Measurements from ENCODE around the gene SRRM3.
"Not testable (repeated sequence)": the region's sequence is repeated elsewhere in the genome, so short reads cannot be mapped to it uniquely, and the experiment has no call there.

SRRM3 gene, protein sequence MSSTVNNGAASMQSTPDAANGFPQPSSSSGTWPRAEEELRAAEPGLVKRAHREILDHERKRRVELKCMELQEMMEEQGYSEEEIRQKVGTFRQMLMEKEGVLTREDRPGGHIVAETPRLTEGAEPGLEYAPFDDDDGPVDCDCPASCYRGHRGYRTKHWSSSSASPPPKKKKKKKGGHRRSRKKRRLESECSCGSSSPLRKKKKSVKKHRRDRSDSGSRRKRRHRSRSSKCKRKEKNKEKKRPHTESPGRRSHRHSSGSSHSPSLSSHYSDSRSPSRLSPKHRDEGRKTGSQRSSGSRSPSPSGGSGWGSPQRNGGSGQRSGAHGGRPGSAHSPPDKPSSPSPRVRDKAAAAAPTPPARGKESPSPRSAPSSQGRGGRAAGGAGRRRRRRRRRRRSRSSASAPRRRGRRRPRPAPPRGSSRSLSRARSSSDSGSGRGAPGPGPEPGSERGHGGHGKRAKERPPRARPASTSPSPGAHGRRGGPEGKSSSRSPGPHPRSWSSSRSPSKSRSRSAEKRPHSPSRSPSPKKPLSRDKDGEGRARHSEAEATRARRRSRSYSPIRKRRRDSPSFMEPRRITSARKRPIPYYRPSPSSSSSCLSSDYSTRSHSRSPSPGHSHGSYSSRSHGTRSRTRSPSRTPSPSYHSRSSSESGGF
- total RNA-seq = 0 to 0.42 (median 0.03) reads per million in 9 experiments

DNA sequence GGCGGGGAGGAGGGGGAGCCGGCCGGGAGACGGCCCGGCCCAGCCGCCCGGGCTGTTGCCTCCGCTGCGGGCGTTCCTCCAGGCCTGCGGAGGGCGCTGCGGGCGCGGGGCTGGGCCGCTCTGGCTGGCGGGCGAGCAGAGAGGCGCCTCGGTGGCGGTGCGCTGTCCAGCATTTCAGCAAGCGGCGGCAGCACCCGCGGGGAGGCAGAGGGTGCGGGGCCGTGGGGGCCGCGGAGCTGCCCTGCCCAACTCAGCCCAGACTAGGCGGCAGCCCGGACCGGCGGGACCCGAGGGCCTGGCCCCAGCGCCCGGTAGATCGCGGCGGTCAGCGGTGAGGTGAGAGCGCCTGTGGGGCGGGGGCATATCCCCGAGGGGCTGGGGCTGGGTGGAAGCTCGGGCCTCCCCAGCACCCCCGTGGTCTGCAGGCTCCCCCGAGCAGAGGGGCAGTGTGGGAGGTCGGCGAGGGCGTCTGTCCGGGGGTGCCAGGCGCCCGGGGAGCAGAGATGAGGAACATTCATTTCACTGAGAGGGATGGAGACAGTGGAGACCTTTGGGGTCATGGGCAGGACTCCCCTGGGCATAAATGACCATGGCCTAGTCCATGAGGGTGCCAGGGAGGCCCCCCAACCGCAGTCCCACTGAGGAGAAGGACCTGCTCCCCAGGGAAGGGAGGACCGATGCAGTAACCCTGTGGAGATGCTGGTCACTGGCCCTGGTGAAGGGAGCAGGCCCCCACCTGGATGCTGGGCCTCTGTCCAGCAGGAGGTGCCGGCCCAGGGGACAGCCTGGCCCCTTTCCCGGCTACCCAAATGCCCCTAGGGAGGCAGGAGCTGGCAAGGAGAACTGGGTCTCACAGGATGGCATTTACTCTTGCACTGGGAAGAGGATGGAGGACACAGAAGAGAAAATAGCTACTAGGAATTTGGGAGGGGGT lies at the start of gene SRRM3:
Gene SRRM3 (plus strand): TSS at position 165 of the 934 bp plus-strand sequence. CDS start 33,171 bp downstream, outside the sequence.
- Mint-ChIP-seq H3K4me1 (ENCODE audit: low read depth in 2 of 2) (no peaks in the 10 kb centered on the region), H3K4me3 (no peak within 1 kb of the TSS), H3K9me3 (no peaks in the 10 kb centered on the region), H3K27me3 (peaks cover 38 to 73% of the 10 kb centered on the region in 2 donors), H3K36me3 (ENCODE audit: insufficient read depth) (no peaks in the 10 kb centered on the region), H3K27ac (no peak within 1 kb of the TSS)
- DNase-seq (peak; percentile 81 to 86 (median 84)), ATAC-seq (replicated peaks) (peak; percentile 98)

DNA sequence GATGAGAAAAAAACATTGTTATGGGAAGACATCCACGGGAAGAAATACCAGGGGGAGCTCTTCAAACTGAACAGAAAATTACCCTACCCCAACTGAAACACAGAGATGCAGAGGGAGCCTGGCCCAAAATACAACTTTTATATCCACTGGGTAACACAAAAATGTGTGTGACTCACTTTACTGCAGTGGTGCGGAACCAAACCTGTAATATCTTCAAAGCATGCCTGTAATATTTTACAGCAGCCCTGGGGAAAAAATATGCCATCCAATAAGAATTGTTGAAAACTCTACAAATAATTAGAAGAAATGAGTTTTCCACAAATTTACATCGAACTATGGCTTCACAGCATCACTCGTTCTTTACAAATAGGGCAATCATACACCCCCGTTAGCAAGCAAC lies 49.8 kb upstream of the SRRM3 start:
- H3K36me3 Mint-ChIP-seq (ENCODE audit: insufficient read depth) = no peaks in the 10 kb centered on the region

DNA sequence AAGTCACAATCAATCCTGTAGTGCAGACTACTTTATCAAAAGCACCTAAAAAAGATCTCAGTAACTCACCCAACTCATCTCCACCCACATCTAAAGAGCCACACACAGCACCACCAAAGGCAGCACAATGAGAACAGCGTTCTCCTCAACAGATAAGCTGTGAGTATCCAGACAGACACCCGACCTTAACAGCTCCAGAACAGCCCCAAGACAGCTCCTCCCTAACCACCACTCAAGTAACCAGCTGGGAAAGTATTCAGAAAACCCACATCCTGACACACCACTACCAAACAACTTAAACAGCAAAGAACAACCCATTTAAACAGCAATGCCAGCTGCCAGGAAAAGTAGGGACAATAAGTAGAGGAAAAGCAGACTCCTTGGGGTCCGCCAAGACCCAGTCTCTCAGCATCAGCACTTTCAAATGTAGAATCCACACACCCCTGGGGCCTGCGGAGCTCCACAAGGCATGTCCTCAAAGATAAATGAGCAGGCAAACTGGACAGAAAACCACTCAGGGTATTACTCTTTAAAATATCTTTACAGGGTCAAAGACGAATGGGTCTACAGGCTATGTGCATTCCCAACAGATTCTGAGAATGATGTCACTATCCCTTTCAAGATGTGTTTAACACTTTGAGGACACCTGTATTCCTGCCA lies 48.0 kb upstream of the SRRM3 start:
- not testable (repeated sequence) for H3K9me3 Mint-ChIP-seq; H3K4me1 Mint-ChIP-seq (ENCODE audit: low read depth in 2 of 2); ATAC-seq (replicated peaks); H3K36me3 Mint-ChIP-seq (ENCODE audit: insufficient read depth)
- peak overlapping the region in 1 of 2 donors; percentile 15 for H3K4me3 Mint-ChIP-seq
- H3K27me3 Mint-ChIP-seq = peaks cover 0 to 12% of the 10 kb centered on the region in 2 donors
- peak in 1 of 3 experiments; percentile 24 for DNase-seq
- peak overlapping the region in 1 of 2 donors; percentile 32 for H3K27ac Mint-ChIP-seq

More for the DNA sequence above, 49.8 kb upstream of the SRRM3 start:
- Mint-ChIP-seq H3K27ac (no peak overlapping the region), H3K4me3 (no peak overlapping the region), H3K27me3 (peaks cover 0 to 19% of the 10 kb centered on the region in 2 donors), H3K4me1 (ENCODE audit: low read depth in 2 of 2) (peaks cover 4 to 10% of the 10 kb centered on the region in 2 donors), H3K9me3 (no peaks in the 10 kb centered on the region)
- ATAC-seq (replicated peaks) (no peak), DNase-seq (no peak)

DNA sequence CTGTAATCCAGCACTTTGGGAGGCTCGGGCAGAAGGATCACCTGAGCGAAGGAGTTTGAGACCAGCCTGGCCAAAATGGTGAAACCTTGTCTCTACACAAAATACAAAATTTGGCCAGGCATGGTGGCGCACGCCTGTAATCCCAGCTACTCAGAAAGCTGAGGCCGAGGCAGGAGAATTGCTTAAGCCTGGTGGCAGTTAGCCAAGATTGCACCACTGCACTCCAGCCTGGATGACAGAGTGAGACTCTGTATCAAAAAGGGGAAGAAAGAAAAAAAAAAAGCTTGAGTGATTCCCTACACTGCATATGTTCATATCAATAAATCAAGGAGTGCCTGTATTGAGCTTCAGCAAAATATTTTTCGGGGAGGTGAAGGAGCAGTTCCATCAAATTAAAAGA lies 45.8 kb upstream of the SRRM3 start:
- DNase-seq (no peak), ATAC-seq (replicated peaks) (no peak)
- H3K27me3 Mint-ChIP-seq = no peaks in the 10 kb centered on the region
- H3K4me1 Mint-ChIP-seq (ENCODE audit: low read depth in 2 of 2) = peaks cover 4 to 10% of the 10 kb centered on the region in 2 donors
- no peaks in the 10 kb centered on the region for H3K36me3 Mint-ChIP-seq (ENCODE audit: insufficient read depth)
- H3K27ac Mint-ChIP-seq = peak overlapping the region in 1 of 2 donors; percentile 66
- no peak overlapping the region for H3K4me3 Mint-ChIP-seq
- H3K9me3 Mint-ChIP-seq = no peaks in the 10 kb centered on the region

DNA sequence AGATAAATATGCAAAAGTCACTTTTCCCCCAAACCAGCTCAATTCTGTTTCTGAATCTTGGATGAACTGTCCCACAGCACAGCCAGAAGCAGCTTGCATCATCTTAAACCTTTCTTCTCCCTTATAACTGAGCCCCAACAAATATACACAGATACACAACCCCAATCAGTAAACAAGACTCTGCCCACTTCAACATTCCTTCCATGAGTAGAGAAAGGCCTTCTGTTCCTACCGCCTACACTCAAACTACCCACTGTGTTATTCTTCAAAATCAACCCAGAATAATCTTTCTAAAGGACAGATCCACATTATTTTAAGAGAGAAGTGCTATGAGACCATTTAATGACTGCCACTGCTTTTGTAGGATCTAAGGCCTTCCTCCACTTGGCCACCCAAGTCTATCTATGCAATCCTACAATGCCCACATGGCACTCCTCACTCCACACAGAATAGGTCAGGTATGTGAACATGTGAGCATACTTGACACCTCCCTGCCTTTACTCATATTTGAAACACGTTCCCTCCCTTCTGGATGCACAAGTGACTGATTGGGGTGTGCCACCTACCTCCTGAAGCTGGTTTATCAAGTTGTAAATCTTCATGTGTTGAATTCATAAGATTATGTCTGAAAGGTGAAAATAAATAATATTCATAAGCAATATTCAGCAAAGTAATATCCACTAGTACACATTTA lies 44.6 kb upstream of the SRRM3 start:
- not testable (repeated sequence) for H3K27ac Mint-ChIP-seq; H3K27me3 Mint-ChIP-seq; H3K36me3 Mint-ChIP-seq (ENCODE audit: insufficient read depth); H3K4me3 Mint-ChIP-seq; H3K9me3 Mint-ChIP-seq; ATAC-seq (replicated peaks); H3K4me1 Mint-ChIP-seq (ENCODE audit: low read depth in 2 of 2); DNase-seq

DNA sequence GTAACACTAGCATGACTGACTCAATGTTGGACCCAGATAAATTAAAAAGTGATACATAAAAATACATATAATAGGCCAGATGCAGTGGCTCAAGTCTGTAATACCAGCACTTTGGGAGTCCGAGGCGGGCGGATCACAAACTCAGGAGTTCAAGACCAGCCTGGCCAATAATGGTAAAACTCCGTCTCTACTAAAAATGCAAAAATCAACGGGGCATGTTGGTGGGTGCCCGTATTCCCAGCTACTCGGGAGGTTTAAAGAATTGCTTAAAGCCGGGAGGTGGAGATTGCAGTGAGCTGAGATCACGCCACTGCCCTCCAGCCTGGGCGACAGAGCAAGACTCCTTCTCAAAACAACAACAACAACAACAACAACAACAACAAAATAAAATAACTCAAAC lies 43.3 kb upstream of the SRRM3 start:
- H3K9me3 Mint-ChIP-seq; H3K27me3 Mint-ChIP-seq; H3K27ac Mint-ChIP-seq; DNase-seq; H3K4me1 Mint-ChIP-seq (ENCODE audit: low read depth in 2 of 2); ATAC-seq (replicated peaks); H3K4me3 Mint-ChIP-seq; H3K36me3 Mint-ChIP-seq (ENCODE audit: insufficient read depth): not testable (repeated sequence)

DNA sequence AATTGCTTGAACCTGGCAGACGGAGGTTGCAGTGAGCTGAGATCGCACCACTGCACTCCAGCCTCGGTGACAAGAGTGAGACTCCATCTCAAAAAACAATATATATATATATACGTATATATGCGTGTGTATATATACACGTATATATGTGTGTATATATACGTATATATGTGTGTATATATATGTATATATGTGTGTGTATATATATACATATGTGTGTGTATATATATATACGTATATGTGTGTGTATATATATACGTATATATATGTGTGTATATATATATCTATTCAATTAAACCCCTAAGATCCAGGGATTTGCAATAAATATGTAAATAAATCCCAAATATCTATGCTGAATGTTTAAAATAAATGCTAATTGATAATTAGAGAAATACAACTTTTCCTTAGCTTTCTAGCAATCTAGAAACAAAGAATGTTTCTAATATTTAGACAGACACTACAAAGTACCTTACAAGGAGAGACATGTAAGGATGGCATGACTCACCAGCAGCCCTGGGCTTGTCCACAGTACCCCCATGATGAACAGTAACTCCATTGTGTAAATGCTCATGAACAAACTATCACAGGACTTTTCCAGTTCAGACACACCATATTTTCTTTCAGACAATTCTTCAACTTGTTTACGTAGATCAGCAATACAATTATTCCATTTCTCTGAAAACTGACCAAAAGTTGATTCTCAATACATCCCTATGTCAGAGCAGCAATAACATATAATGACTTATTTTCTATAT lies 39.1 kb upstream of the SRRM3 start:
- H3K36me3 Mint-ChIP-seq (ENCODE audit: insufficient read depth) = peaks cover 12% of the 10 kb centered on the region
- H3K4me1 Mint-ChIP-seq (ENCODE audit: low read depth in 2 of 2); DNase-seq; H3K4me3 Mint-ChIP-seq; H3K27me3 Mint-ChIP-seq; H3K27ac Mint-ChIP-seq; H3K9me3 Mint-ChIP-seq; ATAC-seq (replicated peaks): not testable (repeated sequence)

DNA sequence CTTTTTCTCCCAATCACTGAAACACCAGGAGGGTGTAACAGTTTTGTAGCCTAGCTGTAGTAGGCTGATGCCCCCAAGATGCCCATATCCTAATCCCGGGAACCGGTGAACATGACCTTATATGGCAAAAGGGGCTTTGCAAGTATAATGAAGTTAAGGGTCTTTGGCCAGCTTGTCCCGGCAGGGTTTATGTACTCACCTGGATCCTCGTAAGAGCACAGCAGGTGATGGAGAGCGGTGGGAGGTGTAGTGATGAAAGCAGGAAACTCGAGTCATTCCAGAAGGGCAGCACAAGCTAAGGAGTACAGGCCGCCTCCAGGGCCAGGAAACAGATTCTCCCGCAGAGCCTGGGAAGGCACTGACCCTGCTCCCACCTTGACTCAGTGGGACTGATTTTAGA lies 37.9 kb upstream of the SRRM3 start:
- not testable (repeated sequence) for H3K4me3 Mint-ChIP-seq; H3K9me3 Mint-ChIP-seq; DNase-seq; ATAC-seq (replicated peaks); H3K27me3 Mint-ChIP-seq; H3K4me1 Mint-ChIP-seq (ENCODE audit: low read depth in 2 of 2)
- peak overlapping the region in 1 of 2 donors; percentile 6 for H3K27ac Mint-ChIP-seq
- peaks cover 12% of the 10 kb centered on the region for H3K36me3 Mint-ChIP-seq (ENCODE audit: insufficient read depth)

DNA sequence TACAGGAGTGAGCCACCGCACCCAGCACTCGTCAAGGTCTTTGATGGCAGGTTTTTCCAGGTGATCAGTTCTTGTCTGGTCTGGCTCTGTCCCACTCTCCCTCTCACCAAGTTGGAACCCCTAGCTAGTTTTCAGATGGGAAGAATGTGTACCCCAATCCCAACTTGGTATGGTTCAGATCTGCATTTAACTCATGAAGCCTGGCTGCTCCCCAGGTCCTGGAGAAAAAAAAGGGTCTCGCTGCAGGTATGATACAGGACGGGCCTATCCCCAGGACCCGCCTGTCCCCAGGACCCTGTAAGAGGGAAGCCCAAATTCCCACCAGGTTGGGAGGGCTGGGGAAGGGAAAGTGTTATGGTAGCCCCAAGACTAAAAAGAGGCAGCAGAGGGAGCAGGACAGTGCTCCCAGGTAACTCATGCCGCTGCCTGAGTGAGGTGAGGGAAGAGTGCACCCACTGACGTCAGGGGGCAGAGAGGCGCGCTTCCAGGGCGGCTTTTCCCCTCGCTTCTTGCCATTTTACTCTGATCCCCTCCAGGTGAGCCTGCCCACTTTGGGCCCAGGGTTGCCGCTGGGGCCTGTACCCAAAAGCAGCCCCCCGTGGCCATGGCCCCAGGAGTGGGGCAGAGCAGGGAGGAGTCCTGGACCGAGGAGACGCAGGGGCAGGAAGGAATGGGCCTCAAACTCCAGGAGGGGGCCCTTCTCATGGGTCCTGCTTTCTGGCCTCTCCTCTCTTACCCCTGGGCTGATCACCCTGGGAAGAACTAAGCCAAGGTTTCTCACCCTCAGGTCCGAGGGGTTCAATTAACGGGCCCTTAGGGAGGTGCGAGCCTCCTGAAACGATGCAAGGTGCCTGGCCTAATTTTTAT lies 36.4 kb upstream of the SRRM3 start:
- no peaks in the 10 kb centered on the region for H3K9me3 Mint-ChIP-seq
- no peak for DNase-seq
- ATAC-seq (replicated peaks) = no peak
- peak overlapping the region in 1 of 2 donors; percentile 44 for H3K27ac Mint-ChIP-seq
- no peak overlapping the region for H3K4me3 Mint-ChIP-seq
- peaks cover 0 to 3% of the 10 kb centered on the region in 2 donors for H3K4me1 Mint-ChIP-seq (ENCODE audit: low read depth in 2 of 2)
- H3K36me3 Mint-ChIP-seq (ENCODE audit: insufficient read depth) = peaks cover 12% of the 10 kb centered on the region
- H3K27me3 Mint-ChIP-seq = no peaks in the 10 kb centered on the region

DNA sequence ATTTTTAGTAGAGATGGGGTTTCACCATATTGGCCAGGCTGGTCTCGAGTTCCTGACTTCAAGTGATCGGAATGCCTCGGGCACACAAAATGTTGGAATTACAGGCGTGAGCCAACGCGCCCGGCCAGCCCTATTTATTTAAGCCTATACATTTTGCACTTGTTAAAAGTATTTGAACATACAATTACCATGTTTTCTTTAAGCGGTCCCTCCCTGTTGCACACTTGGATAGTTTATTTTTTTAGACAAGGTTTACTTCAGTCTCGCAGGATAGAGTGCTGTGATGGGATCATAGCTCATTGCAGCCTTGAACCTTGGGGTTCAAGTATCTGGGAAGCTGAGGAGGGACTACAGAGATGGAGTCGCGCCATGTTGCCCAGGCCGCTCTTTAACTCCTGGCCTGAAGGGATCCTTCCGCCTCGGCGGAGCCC lies 35.7 kb upstream of the SRRM3 start:
- H3K27ac Mint-ChIP-seq = peak overlapping the region; percentile 92
- no peaks in the 10 kb centered on the region for H3K9me3 Mint-ChIP-seq
- peaks cover 0 to 3% of the 10 kb centered on the region in 2 donors for H3K4me1 Mint-ChIP-seq (ENCODE audit: low read depth in 2 of 2)
- no peaks in the 10 kb centered on the region for H3K27me3 Mint-ChIP-seq
- DNase-seq (no peak), ATAC-seq (replicated peaks) (no peak)
- H3K36me3 Mint-ChIP-seq (ENCODE audit: insufficient read depth) = peaks cover 12% of the 10 kb centered on the region
- H3K4me3 Mint-ChIP-seq = peak overlapping the region; percentile 81 to 82
